HG02852 (cell line): ENCODE data around the gene SPI1.

ENCODE experiments used
- ATAC-seq: cut with Tn5 transposase; IDR thresholded peaks from one replicate; pipeline ENCODE4 v1.9.1; 2021; ENCODE audit warnings: mild to moderate bottlenecking, moderate library complexity; ENCODE audit not compliant: unreplicated experiment

Gene SPI1

GRCh38 chr11:47407746-47408590 lies 29.6 kb upstream of the SPI1 start, which contains the start of gene SLC39A13:
SLC39A13 (plus strand) TSS chr11:47408590; CDS start chr11:47410095, 1,505 bp downstream.
- peak; percentile 82 for ATAC-seq

- ATAC-seq = no peak
Observed at GRCh38 chr11:47406896-47407745, 28.8 kb upstream of the SPI1 start.

- ATAC-seq = no peak
Observed at GRCh38 chr11:47403571-47403970, 25.2 kb upstream of the SPI1 start.

GRCh38 chr11:47403135-47403534 lies 24.8 kb upstream of the SPI1 start:
- no peak for ATAC-seq

- ATAC-seq = peak; percentile 58
Observed at GRCh38 chr11:47400768-47401279, 22.5 kb upstream of the SPI1 start.

GRCh38 chr11:47399860-47400767 lies 21.8 kb upstream of the SPI1 start:
- ATAC-seq = peak; percentile 48

- ATAC-seq = no peak
Observed at GRCh38 chr11:47398551-47398950, 20.2 kb upstream of the SPI1 start.

- ATAC-seq = no peak
Observed at GRCh38 chr11:47398011-47398410, 19.7 kb upstream of the SPI1 start.

GRCh38 chr11:47396049-47396320 lies 17.6 kb upstream of the SPI1 start:
- ATAC-seq = no peak

- no peak for ATAC-seq
Observed at GRCh38 chr11:47395223-47396048, 17.1 kb upstream of the SPI1 start.

GRCh38 chr11:47394322-47395222 lies 16.2 kb upstream of the SPI1 start:
- peak; percentile 60 for ATAC-seq

GRCh38 chr11:47394050-47394321 lies 15.6 kb upstream of the SPI1 start:
- ATAC-seq = no peak

- no peak for ATAC-seq
Observed at GRCh38 chr11:47393163-47394049, 15.1 kb upstream of the SPI1 start.

- no peak for ATAC-seq
Observed at GRCh38 chr11:47392546-47393162, 14.3 kb upstream of the SPI1 start.

- no peak for ATAC-seq
Observed at GRCh38 chr11:47391711-47392432, 13.5 kb upstream of the SPI1 start.

GRCh38 chr11:47391077-47391583 lies 12.8 kb upstream of the SPI1 start:
- no peak for ATAC-seq

- no peak for ATAC-seq
Observed at GRCh38 chr11:47390422-47390760, 12.0 kb upstream of the SPI1 start.
